ENCODE results near the gene HORMAD2. TPM values are rescaled to one million over a fixed set of nuclear protein-coding genes. Genes with fewer than 3 reads are reported as not detected.

HORMAD2 gene
- polyA plus RNA-seq, 1 of the 3 experiments (the other 2 are of a cell fraction): not detected

DNA sequence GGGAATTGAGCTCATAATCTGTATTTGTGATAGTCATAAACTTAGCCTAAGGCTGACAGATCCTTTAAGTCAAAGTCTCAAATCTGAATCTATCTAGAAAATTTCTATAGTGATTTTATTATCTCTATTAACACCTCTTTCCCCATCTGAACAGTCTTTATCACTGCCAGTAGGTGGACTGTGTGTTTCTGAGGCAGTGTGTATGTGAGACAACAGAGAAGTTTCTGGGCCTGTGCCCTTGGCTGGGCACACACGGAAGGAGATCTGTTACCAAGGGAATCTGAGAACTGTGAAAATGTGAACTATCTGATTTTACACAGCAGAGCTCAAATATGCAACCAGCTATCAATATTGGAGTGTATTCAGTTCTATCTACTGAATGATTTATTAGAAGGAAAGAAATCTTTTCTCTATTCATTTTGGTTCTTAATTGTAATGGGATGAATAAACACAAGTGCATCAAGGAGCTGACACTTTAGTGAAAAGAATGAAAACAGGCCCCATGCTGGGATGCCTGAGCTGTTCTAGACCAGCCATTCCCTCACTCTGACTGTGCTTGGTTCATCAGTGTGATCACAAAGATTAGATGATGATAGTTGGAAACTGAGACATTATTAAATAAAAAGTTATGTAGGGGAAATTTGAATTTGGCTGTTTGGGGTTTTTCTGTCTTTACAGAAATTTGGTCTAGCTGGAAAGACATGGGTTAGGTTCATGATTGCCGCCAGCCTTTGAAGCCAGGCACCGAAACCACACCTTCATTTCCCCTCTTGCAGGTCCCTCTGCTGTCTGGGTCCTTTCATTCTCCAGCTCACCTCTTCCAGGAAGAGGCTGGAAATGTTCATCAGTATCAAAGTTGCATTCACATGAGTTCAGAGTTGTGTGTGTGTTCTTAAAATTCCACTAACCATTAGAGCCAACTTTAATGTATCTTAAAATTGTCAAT, 98.2 kb downstream of the HORMAD2 start:
- TF ChIP-seq NRF1 (IDR thresholded peaks at IDR 0.05; ENCODE audit: low read depth, low read length) (no peak), CTCF (IDR thresholded peaks at IDR 0.05) (peak; percentile 8; the same call in 1 of the 2 replicates)
- Histone ChIP-seq H3K9me3 (no peaks in the 10 kb centered on the region), H3K79me2 (ENCODE audit: insufficient read depth) (no peaks in the 10 kb centered on the region), H3F3A (replicated peaks; ENCODE audit: insufficient read depth) (no peaks in the 10 kb centered on the region), H3K27ac (ENCODE audit: low read depth in 2 of 2, low read length in 1 of 2) (no peak overlapping the region; a peak in 1 of 4 replicates), H3K27me3 (ENCODE audit: insufficient read depth) (no peaks in the 10 kb centered on the region), H3K9me2 (no peaks in the 10 kb centered on the region), H2AFZ (ENCODE audit: low read depth) (no peak overlapping the region), H3K9ac (no peak overlapping the region), H3K4me3 (ENCODE audit: low read depth in 2 of 2, low read length in 1 of 2) (no peak overlapping the region), H3K4me1 (ENCODE audit: control insufficient read depth in 1 of 2, insufficient read depth in 2 of 2, low read depth in 1 of 2, low read length in 1 of 2) (peaks cover 0 to 5% of the 10 kb centered on the region in 2 experiments; a peak in 2 of 4 replicates), H3K4me2 (no peak overlapping the region), H4K20me1 (ENCODE audit: insufficient read depth) (no peaks in the 10 kb centered on the region), H3K36me3 (replicated peaks in 1 of 2; ENCODE audit: control insufficient read depth in 1 of 2, insufficient read depth in 2 of 2, low read length in 1 of 2) (no peaks in the 10 kb centered on the region)
- ChIA-PET POLR2A (no interaction called here), CTCF (interaction anchor here (0.6 to 1.8 kb wide), 6 partner anchors 9 to 1793 kb away, joined by 3 to 6 read pairs (median 3); partner anchors contain the start of gene RNF215)
- DNase-seq: no peak
- WGBS (ENCODE audit: low lambda C conversion rate): 95% methylated on average over 3 of the region's 3 CpGs

GRCh38 chr22:30180616-30181015, 100.4 kb downstream of the HORMAD2 start:
- H4K20me1 ChIP-seq (ENCODE audit: insufficient read depth): no peaks in the 10 kb centered on the region
- H3F3A ChIP-seq (replicated peaks; ENCODE audit: insufficient read depth): peaks cover 10% of the 10 kb centered on the region
- H3K27me3 ChIP-seq (ENCODE audit: insufficient read depth): no peaks in the 10 kb centered on the region
- H3K4me2 ChIP-seq: no peak overlapping the region
- no peak overlapping the region for H3K27ac ChIP-seq (ENCODE audit: low read depth in 2 of 2, low read length in 1 of 2)
- no peak overlapping the region for H2AFZ ChIP-seq (ENCODE audit: low read depth)
- ChIA-PET POLR2A (no interaction called here), CTCF (no interaction called here)
- H3K9me2 ChIP-seq: no peaks in the 10 kb centered on the region
- H3K4me1 ChIP-seq (ENCODE audit: control insufficient read depth in 1 of 2, insufficient read depth in 2 of 2, low read depth in 1 of 2, low read length in 1 of 2): peaks cover 0 to 5% of the 10 kb centered on the region in 2 experiments; a peak in 2 of 4 replicates
- no peaks in the 10 kb centered on the region for H3K36me3 ChIP-seq (replicated peaks in 1 of 2; ENCODE audit: control insufficient read depth in 1 of 2, insufficient read depth in 2 of 2, low read length in 1 of 2)
- H3K4me3 ChIP-seq (ENCODE audit: low read depth in 2 of 2, low read length in 1 of 2): no peak overlapping the region
- no peaks in the 10 kb centered on the region for H3K9me3 ChIP-seq
- TF ChIP-seq FOSL2 (IDR thresholded peaks at IDR 0.05; ENCODE audit: borderline replicate concordance, low read depth): no peak
- DNase-seq: no peak
- WGBS (ENCODE audit: low lambda C conversion rate): 90% methylated on average over 3 of the region's 3 CpGs
- H3K79me2 ChIP-seq (ENCODE audit: insufficient read depth): no peaks in the 10 kb centered on the region
- no peak overlapping the region for H3K9ac ChIP-seq

DNA sequence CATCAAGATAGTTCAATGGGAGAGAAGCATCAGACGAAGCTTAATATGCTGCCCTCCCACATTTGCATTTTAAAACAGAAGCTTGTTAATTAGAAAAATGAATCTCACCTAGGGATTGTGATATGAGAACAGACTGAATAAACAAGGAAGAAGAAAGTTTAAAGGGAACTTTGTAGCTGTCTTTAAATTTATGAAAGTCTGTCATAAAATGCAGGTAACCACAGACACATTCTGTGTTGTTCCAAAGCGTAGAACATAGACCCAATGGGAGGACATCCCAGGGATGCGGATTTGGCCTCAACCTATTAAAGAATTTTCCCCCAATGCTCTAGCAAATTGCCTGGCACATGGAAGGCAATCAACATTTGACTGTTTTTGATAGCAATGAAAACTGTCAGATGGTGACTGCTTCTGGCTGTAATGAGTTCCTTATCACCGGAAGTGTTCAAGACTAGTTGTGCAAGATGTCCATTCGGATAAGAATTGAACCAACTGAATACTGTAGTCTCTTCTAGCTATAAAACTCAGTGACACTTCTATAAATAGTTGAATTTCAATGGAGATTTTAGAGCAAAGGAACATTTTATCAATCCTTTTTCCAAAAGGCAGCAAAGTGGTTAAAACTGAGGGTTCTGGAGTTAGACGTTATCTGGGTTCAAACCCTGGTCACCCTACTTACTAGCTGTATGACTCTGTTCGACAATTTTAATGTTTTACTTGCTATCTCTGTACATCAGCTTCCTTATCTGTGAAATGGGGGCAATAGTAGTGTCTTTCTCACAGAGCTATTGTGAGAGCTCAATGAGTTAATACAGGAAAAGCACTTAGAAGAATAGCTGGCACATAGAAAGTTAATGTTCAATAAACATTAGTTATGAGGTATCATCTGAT, 101.4 kb downstream of the HORMAD2 start:
- H3K27me3 ChIP-seq (ENCODE audit: insufficient read depth): no peaks in the 10 kb centered on the region
- no peaks in the 10 kb centered on the region for H3K9me3 ChIP-seq
- H3K9ac ChIP-seq: no peak overlapping the region
- no peaks in the 10 kb centered on the region for H4K20me1 ChIP-seq (ENCODE audit: insufficient read depth)
- TF ChIP-seq GATA2 (CRISPR knock-in tag; IDR thresholded peaks at IDR 0.05): 0 out of 2 replicates have a peak, but pooled peaks have one; percentile 36
- TF ChIP-seq ELF1 (IDR thresholded peaks at IDR 0.05): no peak
- TF ChIP-seq IRF3 (IDR thresholded peaks at IDR 0.05; ENCODE audit: low read depth, low read length): no peak
- no peak overlapping the region for H3K4me2 ChIP-seq
- DNase-seq: no peak
- no peaks in the 10 kb centered on the region for H3K36me3 ChIP-seq (replicated peaks in 1 of 2; ENCODE audit: control insufficient read depth in 1 of 2, insufficient read depth in 2 of 2, low read length in 1 of 2)
- WGBS (ENCODE audit: low lambda C conversion rate): 78% methylated on average over 7 of the region's 7 CpGs
- CTCF ChIA-PET: interaction anchor here (1.0 to 2.4 kb wide), 2 partner anchors 74 to 106 kb away, joined by 5 to 12 read pairs; no protein-coding TSS in a partner anchor
- no peaks in the 10 kb centered on the region for H3K79me2 ChIP-seq (ENCODE audit: insufficient read depth)
- POLR2A ChIA-PET: no interaction called here
- H3K4me1 ChIP-seq (ENCODE audit: control insufficient read depth in 1 of 2, insufficient read depth in 2 of 2, low read depth in 1 of 2, low read length in 1 of 2): peaks cover 0 to 5% of the 10 kb centered on the region in 2 experiments; a peak in 2 of 4 replicates
- no peak overlapping the region for H3K4me3 ChIP-seq (ENCODE audit: low read depth in 2 of 2, low read length in 1 of 2)
- peaks cover 10% of the 10 kb centered on the region for H3F3A ChIP-seq (replicated peaks; ENCODE audit: insufficient read depth)
- H2AFZ ChIP-seq (ENCODE audit: low read depth): no peak overlapping the region
- no peak overlapping the region for H3K27ac ChIP-seq (ENCODE audit: low read depth in 2 of 2, low read length in 1 of 2)
- H3K9me2 ChIP-seq: no peaks in the 10 kb centered on the region
